Measurements from ENCODE around the gene SP7. TPM values are rescaled to one million over a fixed set of nuclear protein-coding genes. Genes with fewer than 3 reads are reported as not detected.

The SP7 gene
- total RNA-seq, 1 donor from 2014 or later: not detected

DNA sequence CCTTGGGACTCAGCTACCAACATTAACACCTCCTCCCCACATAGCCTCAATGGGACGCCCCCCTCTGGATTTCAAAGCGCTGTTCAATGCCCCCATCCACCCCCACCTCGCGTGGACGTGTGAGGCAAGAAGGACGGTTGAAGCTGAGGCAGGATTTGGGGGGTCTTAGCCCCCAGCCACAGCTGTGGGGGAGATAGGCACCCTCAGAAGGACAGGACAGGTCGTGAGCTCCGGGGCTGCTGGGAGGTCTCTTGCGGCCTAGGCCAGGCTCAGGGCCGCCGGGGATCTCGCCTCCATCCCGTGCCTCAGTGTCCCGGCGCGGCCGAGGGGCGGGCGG, 8.3 kb upstream of the SP7 start:
- Mint-ChIP-seq H3K27me3 (ENCODE audit: low read depth) (peaks cover 7% of the 10 kb centered on the region), H3K36me3 (ENCODE audit: low read depth) (no peaks in the 10 kb centered on the region), H3K4me3 (ENCODE audit: unreplicated experiment) (peak overlapping the region; percentile 55), H3K4me1 (ENCODE audit: low read depth) (peaks cover 16% of the 10 kb centered on the region), H3K27ac (ENCODE audit: unreplicated experiment) (no peak overlapping the region), H3K9me3 (ENCODE audit: low read depth) (no peaks in the 10 kb centered on the region)
- TF ChIP-seq, protein P1, sequence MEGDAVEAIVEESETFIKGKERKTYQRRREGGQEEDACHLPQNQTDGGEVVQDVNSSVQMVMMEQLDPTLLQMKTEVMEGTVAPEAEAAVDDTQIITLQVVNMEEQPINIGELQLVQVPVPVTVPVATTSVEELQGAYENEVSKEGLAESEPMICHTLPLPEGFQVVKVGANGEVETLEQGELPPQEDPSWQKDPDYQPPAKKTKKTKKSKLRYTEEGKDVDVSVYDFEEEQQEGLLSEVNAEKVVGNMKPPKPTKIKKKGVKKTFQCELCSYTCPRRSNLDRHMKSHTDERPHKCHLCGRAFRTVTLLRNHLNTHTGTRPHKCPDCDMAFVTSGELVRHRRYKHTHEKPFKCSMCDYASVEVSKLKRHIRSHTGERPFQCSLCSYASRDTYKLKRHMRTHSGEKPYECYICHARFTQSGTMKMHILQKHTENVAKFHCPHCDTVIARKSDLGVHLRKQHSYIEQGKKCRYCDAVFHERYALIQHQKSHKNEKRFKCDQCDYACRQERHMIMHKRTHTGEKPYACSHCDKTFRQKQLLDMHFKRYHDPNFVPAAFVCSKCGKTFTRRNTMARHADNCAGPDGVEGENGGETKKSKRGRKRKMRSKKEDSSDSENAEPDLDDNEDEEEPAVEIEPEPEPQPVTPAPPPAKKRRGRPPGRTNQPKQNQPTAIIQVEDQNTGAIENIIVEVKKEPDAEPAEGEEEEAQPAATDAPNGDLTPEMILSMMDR (IDR thresholded peaks at IDR 0.05): no peak
- DNase-seq (ENCODE audit: low spot score): no peak

DNA sequence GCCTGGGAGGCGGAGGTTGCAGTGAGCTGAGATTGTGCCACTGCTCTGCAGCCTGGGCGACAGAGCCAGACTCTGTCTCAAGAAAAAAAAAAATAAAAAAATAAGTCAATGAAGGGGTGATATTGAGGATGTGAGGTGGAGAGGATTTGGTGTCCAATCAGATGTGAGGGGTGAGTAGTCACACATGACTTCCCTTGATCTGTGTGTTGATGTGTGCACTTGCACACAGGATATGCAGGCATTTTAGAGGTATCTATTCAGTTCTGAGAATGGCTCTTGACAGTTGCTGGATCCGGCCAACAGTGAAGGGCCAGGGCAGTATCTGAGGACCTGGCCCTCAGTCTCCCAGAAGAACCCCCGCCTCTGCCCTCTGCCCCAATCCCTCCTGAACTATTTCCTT, 7.8 kb upstream of the SP7 start:
- Mint-ChIP-seq H3K36me3 (ENCODE audit: low read depth) (no peaks in the 10 kb centered on the region), H3K27ac (ENCODE audit: unreplicated experiment) (no peak overlapping the region), H3K9me3 (ENCODE audit: low read depth) (no peaks in the 10 kb centered on the region), H3K4me3 (ENCODE audit: unreplicated experiment) (peak overlapping the region; percentile 55), H3K4me1 (ENCODE audit: low read depth) (peaks cover 16% of the 10 kb centered on the region), H3K27me3 (ENCODE audit: low read depth) (peaks cover 7% of the 10 kb centered on the region)
- TF ChIP-seq, protein P1 (IDR thresholded peaks at IDR 0.05): no peak
- no peak for DNase-seq (ENCODE audit: low spot score)

DNA sequence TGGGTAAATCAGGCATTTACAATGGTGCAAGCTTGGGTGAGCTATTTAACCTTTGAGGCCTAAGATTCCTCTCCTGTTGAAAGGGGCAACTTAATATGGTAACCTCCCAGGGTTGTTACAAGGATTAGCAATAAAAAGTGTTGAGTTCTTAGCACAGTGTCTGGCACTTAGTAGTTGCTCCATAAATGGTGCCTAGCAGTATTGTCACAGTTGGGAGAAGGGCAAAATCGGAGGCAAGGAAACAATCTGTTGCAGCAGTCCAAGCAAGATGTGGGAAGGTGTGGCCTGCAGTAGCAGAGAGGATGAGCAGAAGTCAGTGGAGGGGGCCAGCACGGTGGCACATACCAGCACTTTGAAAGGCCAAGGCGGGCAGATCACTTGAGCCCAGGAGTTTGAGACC, 7.3 kb upstream of the SP7 start:
- DNase-seq (ENCODE audit: low spot score): no peak
- H3K27me3 Mint-ChIP-seq (ENCODE audit: low read depth): peaks cover 8% of the 10 kb centered on the region
- H3K9me3 Mint-ChIP-seq (ENCODE audit: low read depth): no peaks in the 10 kb centered on the region
- TF ChIP-seq, protein P1 (IDR thresholded peaks at IDR 0.05): no peak
- H3K4me1 Mint-ChIP-seq (ENCODE audit: low read depth): peaks cover 16% of the 10 kb centered on the region
- H3K4me3 Mint-ChIP-seq (ENCODE audit: unreplicated experiment): no peak overlapping the region
- H3K27ac Mint-ChIP-seq (ENCODE audit: unreplicated experiment): no peak overlapping the region
- H3K36me3 Mint-ChIP-seq (ENCODE audit: low read depth): no peaks in the 10 kb centered on the region

DNA sequence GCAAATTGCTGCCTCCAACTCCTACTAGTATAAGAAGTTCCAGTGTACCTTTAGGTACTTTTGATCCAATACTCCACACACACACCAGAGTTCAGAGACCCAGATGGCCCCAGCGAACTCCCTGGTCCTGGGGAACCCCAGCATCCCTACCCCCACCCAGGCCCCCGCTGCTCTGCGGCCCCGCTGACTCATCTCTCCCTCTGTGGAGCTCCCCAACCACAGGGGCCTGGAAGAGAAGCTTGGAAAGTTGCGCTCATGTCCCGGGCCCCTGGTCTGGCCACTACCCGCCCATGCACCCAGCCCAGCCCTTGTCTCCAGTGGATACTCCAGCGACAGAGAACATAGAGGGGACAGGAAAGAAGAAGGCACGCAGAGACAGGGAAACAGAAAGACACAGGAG, 4.2 kb upstream of the SP7 start:
- no peak overlapping the region for H3K4me3 Mint-ChIP-seq (ENCODE audit: unreplicated experiment)
- peaks cover 9% of the 10 kb centered on the region for H3K4me1 Mint-ChIP-seq (ENCODE audit: low read depth)
- DNase-seq (ENCODE audit: low spot score): no peak
- H3K27ac Mint-ChIP-seq (ENCODE audit: unreplicated experiment): no peak overlapping the region
- TF ChIP-seq, protein P1 (IDR thresholded peaks at IDR 0.05): no peak
- H3K27me3 Mint-ChIP-seq (ENCODE audit: low read depth): peaks cover 27% of the 10 kb centered on the region
- H3K9me3 Mint-ChIP-seq (ENCODE audit: low read depth): no peaks in the 10 kb centered on the region
- H3K36me3 Mint-ChIP-seq (ENCODE audit: low read depth): no peaks in the 10 kb centered on the region

DNA sequence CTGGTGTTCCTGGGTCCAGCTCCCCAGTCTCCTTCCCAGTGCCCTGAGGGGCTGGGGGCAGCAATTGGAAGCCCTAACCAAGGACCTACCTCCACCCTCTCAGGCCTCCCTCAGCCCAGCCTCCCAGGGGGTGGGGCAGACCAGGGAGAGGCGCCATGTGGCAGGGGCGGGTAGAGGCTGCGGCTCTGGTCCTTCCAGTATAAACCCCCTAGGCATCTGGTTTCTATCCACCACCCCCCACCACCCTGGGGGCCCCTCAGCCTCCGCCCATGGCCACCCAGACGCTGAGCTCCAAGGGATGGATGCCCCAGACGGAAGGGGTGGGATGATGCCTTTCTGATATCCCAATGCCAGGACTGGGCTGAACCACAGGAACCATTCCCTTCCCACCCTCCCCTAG, 2.8 kb upstream of the SP7 start:
- no peak overlapping the region for H3K27ac Mint-ChIP-seq (ENCODE audit: unreplicated experiment)
- TF ChIP-seq, protein P1 (IDR thresholded peaks at IDR 0.05): no peak

More for the DNA sequence above, 2.8 kb upstream of the SP7 start:
- DNase-seq (ENCODE audit: low spot score): no peak
- H3K4me1 Mint-ChIP-seq (ENCODE audit: low read depth): no peaks in the 10 kb centered on the region
- peaks cover 27% of the 10 kb centered on the region for H3K27me3 Mint-ChIP-seq (ENCODE audit: low read depth)
- no peaks in the 10 kb centered on the region for H3K9me3 Mint-ChIP-seq (ENCODE audit: low read depth)
- H3K36me3 Mint-ChIP-seq (ENCODE audit: low read depth): no peaks in the 10 kb centered on the region
- H3K4me3 Mint-ChIP-seq (ENCODE audit: unreplicated experiment): no peak overlapping the region

Measured in chondrocyte (in vitro differentiated cells).